Measurements from ENCODE around the gene PALB2. TPM values are rescaled to one million over a fixed set of nuclear protein-coding genes. Genes with fewer than 3 reads are reported as not detected.

The PALB2 gene
- total RNA-seq (2022; extraction: Qiagen RNA extraction; ENCODE audit: low read depth): 9.4 to 12.4 TPM (median 10.5 TPM) in 5 replicates

DNA sequence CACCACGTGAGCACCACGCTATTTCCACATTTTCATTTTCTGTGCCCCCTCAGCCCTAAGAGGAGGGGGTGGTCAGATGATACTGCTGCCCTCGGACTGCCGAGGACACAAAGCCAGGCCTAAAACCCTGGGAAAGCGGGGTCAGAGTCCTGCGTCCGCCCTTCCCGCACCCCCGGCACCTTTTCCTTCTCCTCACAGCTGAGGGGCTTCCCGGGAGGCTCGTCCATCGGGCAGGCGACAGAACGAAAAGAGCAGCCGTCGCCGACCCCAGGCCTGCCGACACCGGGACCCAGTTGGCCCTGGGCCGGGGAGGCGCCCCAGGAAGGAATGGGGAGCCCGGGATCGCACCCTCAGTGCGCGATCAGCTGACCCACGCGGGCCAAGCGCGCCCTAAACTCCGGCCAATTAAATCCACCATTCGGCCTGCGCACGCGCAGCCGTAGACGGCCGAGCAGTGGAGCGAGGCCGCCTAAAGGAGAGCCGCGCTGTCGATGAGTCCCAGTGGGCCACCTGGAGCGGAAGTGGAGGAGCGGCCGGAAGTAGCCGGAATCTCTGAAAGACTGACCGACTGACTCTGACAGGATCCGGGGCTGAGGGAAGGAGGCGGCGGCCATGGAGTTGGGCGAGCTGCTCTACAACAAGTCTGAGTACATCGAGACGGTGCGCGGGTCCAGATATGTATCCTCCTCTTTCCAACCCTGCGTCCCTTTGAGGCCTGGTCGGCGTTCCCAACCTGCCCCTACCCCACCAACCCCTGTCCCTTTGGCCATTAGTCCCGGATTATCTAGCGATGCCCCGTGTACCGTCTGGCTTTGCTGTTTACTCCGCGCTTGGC lies at the start of gene PALB2, which contains the start of gene DCTN5:
Gene PALB2, minus strand, starts transcription at position 380 of the 835 bp plus-strand sequence. Its CDS starts 153 bp downstream, at position 227.
Gene DCTN5, plus strand, starts transcription at position 536 of the 835 bp plus-strand sequence. Its CDS starts 77 bp downstream, at position 613.

DNA sequence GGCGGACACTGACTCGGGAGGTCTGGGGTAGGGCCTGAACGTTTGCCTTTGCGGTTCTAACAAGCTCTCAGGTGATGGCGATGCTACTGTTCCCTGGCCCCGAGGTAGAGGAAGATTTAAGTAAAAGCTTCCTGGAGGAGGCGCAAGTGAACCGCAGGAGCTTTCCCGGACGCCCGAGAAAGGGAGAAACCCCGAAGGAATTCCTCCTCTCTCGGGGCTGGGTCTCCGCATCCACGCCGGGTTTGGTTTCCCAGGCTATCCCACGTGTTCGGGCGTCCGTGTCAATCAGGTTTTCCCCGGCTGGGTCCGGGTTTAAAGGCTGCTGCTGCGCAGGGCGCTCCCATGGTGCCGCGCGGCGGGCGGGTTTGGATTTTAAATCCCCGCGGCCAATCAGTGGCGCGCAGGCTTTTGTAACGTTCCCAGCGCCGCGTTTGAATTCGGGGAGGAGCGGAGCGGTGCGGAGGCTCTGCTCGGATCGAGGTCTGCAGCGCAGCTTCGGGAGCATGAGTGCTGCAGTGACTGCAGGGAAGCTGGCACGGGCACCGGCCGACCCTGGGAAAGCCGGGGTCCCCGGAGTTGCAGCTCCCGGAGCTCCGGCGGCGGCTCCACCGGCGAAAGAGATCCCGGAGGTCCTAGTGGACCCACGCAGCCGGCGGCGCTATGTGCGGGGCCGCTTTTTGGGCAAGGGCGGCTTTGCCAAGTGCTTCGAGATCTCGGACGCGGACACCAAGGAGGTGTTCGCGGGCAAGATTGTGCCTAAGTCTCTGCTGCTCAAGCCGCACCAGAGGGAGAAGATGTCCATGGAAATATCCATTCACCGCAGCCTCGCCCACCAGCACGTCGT lies 37.5 kb upstream of the PALB2 start, which contains the start of gene PLK1:
Gene PLK1, plus strand, starts transcription at position 460 of the 844 bp plus-strand sequence. Its CDS starts 44 bp downstream, at position 504.

DNA sequence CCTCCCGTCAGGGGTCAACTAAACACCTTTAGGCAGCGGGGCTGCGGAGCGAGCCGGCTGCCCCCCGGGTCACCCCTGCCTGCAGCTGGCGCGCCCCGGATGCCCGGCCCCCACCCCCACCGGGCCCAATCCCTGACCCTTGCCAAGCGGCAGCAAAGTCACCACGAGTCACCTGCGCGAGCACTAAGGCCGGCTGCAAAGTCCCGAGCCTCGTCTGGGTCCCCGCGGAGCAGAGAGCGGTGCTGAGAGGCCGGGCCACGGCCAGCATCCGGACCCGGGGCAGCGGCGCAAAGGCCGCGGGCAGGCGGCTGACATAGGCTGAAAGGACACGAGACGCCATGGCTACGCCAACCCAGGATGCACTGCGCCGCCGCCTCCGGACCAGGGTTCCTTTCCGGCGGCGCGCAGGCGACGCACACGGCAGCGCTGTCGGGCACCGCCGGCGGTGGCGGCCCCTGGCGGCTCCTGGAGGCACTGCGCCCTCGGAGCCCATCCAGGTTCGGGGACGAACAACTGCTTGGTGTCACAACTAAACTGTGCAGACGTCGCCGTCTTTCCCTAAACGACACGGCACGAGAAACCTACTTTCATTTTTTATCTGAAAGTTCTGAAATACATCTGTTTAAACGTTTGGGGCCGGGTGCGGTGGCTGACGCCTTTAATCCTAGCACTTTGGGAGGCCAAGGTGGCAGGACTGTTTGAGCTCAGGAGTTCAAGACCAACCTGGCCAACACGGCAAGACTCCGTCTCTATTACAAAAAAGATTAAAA lies 45.0 kb downstream of the PALB2 start, which contains the start of gene NDUFAB1:
Gene NDUFAB1, minus strand, starts transcription at position 366 of the 770 bp plus-strand sequence. Its CDS starts 26 bp downstream, at position 340.

DNA sequence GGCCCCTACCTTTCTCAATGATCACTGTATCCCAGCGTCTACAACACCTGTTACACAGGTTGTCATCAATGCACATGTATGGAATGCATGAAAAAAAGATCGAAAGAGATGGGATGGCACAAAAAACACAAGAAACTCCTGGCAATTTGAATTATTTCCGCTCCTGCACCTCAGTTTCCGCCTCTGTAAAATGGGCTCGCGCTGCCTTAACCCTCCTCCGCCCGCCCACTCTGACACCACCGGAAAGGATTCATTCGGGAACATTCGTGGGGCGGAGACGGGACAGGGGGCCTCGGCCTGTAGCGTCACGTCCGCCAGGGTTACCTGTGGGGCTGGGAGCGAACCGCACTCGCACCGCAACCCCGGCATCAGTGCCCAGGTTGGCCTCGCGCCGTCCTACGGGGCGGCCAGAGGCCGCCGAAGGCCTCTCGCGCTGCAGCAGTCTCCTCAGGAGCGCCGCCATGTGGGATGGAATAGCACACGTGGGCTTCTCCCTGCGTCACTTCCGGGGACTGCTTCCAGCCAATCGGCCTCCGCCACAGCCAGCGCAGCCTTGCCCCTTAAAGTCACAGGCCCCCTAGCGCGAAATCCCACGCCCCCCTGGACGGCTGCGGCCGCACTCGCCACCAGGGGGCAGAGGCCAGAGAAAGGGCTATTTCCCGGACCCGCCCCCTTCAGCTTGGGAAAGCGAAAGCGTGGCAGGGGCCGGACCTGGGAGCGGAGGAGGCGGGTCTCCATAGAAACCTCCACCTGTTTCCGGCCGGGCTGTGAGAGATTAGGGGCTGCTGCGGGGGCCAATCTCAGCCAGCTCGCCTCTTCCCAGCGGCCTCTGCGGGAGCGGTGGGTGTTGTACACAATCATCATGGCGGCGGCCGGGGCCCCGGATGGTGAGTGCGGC lies 84.0 kb downstream of the PALB2 start, which contains the start of the genes EARS2 and UBFD1:
Gene EARS2, minus strand, starts transcription at position 470 of the 898 bp plus-strand sequence. Its CDS starts 7 bp downstream, at position 463.
Gene UBFD1, plus strand, starts transcription at position 847 of the 898 bp plus-strand sequence. Its CDS starts 16 bp downstream, at position 863.

Other genes starting within 250 kb of the PALB2 start
- gene COG7, start 188.1 kb downstream of the PALB2 start, total RNA-seq (2022; extraction: Qiagen RNA extraction; ENCODE audit: low read depth): 14.8 to 18.1 TPM (median 17.8 TPM) in 5 replicates
- 23.9 to 32.0 TPM (median 27.2 TPM) in 5 replicates for gene GGA2, start 130.8 kb downstream of the PALB2 start, total RNA-seq (2022; extraction: Qiagen RNA extraction; ENCODE audit: low read depth)
- gene EARS2, start 84.0 kb downstream of the PALB2 start, total RNA-seq (2022; extraction: Qiagen RNA extraction; ENCODE audit: low read depth): 23.7 to 34.6 TPM (median 30.4 TPM) in 5 replicates
- gene UBFD1, start 83.6 kb downstream of the PALB2 start, total RNA-seq (2022; extraction: Qiagen RNA extraction; ENCODE audit: low read depth): 42.7 to 54.1 TPM (median 47.8 TPM) in 5 replicates
- 187 to 197 TPM (median 193 TPM) in 5 replicates for gene NDUFAB1, start 45.0 kb downstream of the PALB2 start, total RNA-seq (2022; extraction: Qiagen RNA extraction; ENCODE audit: low read depth)
- gene DCTN5, start 156 bp upstream of the PALB2 start, total RNA-seq (2022; extraction: Qiagen RNA extraction; ENCODE audit: low read depth): 67.9 to 75.7 TPM (median 74.1 TPM) in 5 replicates
- gene PLK1, start 37.6 kb upstream of the PALB2 start, total RNA-seq (2022; extraction: Qiagen RNA extraction; ENCODE audit: low read depth): 139 to 174 TPM (median 163 TPM) in 5 replicates
- not detected in 5 replicates for gene ERN2, start 71.9 kb upstream of the PALB2 start, total RNA-seq (2022; extraction: Qiagen RNA extraction; ENCODE audit: low read depth)
- not detected in 5 replicates for gene CHP2, start 113.7 kb upstream of the PALB2 start, total RNA-seq (2022; extraction: Qiagen RNA extraction; ENCODE audit: low read depth)
- gene PRKCB, start 194.7 kb upstream of the PALB2 start, total RNA-seq (2022; extraction: Qiagen RNA extraction; ENCODE audit: low read depth): 0.13 to 0.33 TPM (median 0.21 TPM) in 5 replicates

Measured in A549 treated with GW870086 at 1 μM for 4 hours (cell line).